Type B pancreatic cell (in vitro differentiated cells): ENCODE results near the gene CIITA. TPM values are rescaled to one million over a fixed set of nuclear protein-coding genes. Genes with fewer than 3 reads are reported as not detected.

ENCODE experiments used
- DNase-seq: peaks from one replicate; pipeline ENCODE4 v3.0.0; 2021; ENCODE audit warnings: mixed read lengths; ENCODE audit not compliant: unreplicated experiment; ENCODE audit errors: extremely low spot score
- H3K27ac Mint-ChIP-seq: 2 replicates; pipeline ENCODE4 v1.8.0; 2021; ENCODE audit warnings: mild to moderate bottlenecking, mixed read lengths
- H3K27me3 Mint-ChIP-seq: 2 replicates; pipeline ENCODE4 v1.8.0; 2021; ENCODE audit warnings: mixed read lengths
- H3K36me3 Mint-ChIP-seq: 2 replicates; pipeline ENCODE4 v1.8.0; 2021; ENCODE audit warnings: mixed read lengths
- H3K4me1 Mint-ChIP-seq: one replicate; pipeline ENCODE4 v1.8.0; 2021; ENCODE audit warnings: mixed read lengths; ENCODE audit not compliant: unreplicated experiment
- H3K4me3 Mint-ChIP-seq: 2 replicates; pipeline ENCODE4 v1.8.0; 2021; ENCODE audit warnings: mild to moderate bottlenecking, mixed read lengths
- H3K9me3 Mint-ChIP-seq: 2 replicates; pipeline ENCODE4 v1.8.0; 2021; ENCODE audit warnings: mixed read lengths
- total RNA-seq: library from RNA; stranded (reverse); gene quantifications from 2 replicates; pipeline ENCODE4 v1.2.1, GENCODE V29; 2021; ENCODE audit warnings: low replicate concordance
- TF ChIP-seq, protein P1 (sequence below): fragments of 200-600 bp; sonication (generic); conservative IDR thresholded peaks from 2 replicates; pipeline ENCODE4 v1.5.0; 2021; ENCODE audit warnings: antibody characterized with exemption, mild to moderate bottlenecking

The CIITA gene
- total RNA-seq, 1 donor from 2014 or later: not detected

DNA sequence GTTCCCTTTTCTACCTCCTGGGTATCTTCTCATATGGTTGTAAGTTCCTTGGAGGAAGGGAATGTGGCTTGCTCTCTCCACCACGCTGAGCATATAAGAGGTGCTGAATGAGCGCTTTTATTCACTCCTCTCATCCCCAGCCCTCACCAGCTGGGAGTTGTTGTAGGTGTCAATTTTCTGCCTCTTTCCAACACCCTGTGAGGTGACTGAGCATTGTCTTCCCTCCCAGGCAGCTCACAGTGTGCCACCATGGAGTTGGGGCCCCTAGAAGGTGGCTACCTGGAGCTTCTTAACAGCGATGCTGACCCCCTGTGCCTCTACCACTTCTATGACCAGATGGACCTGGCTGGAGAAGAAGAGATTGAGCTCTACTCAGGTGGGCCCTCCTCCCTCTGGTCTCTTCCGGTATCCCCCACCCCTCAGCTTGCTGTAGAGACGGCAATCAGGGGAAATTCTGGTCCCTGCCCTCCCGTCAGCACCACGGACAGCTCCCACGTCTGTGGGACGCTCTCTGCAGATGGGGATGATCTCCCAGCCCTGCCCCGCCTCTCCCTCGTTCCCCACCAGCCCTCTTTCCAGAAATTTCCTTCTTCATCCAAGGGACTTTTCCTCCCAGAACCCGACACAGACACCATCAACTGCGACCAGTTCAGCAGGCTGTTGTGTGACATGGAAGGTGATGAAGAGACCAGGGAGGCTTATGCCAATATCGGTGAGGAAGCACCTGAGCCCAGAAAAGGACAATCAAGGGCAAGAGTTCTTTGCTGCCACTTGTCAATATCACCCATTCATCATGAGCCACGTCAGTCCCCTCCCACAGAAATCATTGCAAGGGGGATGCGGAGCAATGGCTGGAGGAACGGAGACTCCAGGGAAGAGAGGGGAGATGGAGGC, 18.3 kb downstream of the CIITA start:
- TF ChIP-seq, protein P1, sequence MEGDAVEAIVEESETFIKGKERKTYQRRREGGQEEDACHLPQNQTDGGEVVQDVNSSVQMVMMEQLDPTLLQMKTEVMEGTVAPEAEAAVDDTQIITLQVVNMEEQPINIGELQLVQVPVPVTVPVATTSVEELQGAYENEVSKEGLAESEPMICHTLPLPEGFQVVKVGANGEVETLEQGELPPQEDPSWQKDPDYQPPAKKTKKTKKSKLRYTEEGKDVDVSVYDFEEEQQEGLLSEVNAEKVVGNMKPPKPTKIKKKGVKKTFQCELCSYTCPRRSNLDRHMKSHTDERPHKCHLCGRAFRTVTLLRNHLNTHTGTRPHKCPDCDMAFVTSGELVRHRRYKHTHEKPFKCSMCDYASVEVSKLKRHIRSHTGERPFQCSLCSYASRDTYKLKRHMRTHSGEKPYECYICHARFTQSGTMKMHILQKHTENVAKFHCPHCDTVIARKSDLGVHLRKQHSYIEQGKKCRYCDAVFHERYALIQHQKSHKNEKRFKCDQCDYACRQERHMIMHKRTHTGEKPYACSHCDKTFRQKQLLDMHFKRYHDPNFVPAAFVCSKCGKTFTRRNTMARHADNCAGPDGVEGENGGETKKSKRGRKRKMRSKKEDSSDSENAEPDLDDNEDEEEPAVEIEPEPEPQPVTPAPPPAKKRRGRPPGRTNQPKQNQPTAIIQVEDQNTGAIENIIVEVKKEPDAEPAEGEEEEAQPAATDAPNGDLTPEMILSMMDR: no peak
- no peaks in the 10 kb centered on the region for H3K4me1 Mint-ChIP-seq
- no peaks in the 10 kb centered on the region for H3K36me3 Mint-ChIP-seq
- no peak overlapping the region for H3K27ac Mint-ChIP-seq
- H3K4me3 Mint-ChIP-seq: no peak overlapping the region
- peaks cover 30% of the 10 kb centered on the region for H3K27me3 Mint-ChIP-seq
- no peak for DNase-seq
- H3K9me3 Mint-ChIP-seq: peaks cover 3% of the 10 kb centered on the region

DNA sequence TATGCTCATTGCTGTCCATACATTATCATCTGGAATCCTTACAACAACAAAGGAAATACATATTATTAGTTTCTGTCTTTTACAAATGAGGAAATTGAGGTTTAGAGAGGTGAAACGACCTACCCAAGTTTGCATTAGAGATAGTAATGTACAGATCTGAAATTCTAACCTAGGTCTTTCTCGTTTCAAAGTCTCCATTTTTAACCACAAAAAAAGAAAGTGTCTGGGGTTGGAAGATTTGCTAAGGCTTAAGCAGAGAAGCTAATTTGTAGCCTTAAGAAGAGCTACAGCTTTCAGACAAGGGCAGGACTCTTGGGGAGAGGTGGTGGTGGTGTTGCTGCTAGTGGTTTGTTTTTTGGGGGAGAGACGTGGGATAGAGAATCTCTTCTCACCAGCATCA, 19.2 kb downstream of the CIITA start:
- H3K27me3 Mint-ChIP-seq: peaks cover 30% of the 10 kb centered on the region
- H3K4me1 Mint-ChIP-seq: no peaks in the 10 kb centered on the region

DNA sequence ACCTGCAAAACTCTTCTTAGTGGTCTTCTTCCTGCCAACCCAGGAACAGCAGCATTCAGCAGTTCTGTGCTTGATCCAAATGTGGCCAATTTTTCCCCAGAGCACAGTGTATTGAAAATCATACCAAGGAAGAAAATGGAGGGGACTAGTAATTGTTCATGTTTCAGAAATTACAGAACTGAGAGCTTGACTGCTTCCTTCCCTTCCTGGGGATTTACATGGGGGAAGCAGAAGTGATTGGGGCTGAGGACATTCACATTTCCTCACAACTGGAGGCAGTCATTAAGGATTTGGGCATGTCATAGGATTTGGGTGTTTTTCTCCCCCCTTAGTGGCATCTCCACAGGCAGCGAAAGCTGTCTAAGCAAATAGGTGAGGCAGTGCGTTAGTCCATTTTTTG, 19.7 kb downstream of the CIITA start:
- Mint-ChIP-seq H3K9me3 (peaks cover 3% of the 10 kb centered on the region), H3K4me3 (no peak overlapping the region), H3K27me3 (peaks cover 30% of the 10 kb centered on the region), H3K36me3 (no peaks in the 10 kb centered on the region), H3K27ac (no peak overlapping the region), H3K4me1 (no peaks in the 10 kb centered on the region)
- TF ChIP-seq, protein P1: no peak
- DNase-seq: no peak

More for the DNA sequence above, 19.2 kb downstream of the CIITA start:
- Mint-ChIP-seq H3K36me3 (no peaks in the 10 kb centered on the region), H3K4me3 (no peak overlapping the region), H3K9me3 (peaks cover 3% of the 10 kb centered on the region), H3K27ac (no peak overlapping the region)
- DNase-seq: no peak
- TF ChIP-seq, protein P1: no peak

DNA sequence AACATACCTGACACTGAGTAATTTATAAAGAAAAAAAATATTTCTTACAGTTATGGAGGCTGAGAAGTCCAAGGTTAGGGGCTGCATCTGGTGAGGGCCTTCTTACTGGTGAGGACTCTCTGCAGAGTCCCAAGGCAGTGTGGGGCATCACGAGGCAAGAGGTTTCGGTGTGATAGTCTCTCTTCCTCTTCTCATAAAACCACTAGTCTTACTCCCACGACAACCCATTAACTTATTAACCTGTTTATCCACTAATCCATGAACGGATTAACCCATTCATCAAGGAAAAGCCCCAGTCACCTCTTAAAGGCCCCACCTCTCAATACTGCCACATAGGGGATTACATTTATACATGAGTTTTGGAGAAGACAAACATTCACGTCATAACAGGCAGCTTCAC, 20.1 kb downstream of the CIITA start:
- H3K36me3 Mint-ChIP-seq: no peaks in the 10 kb centered on the region
- H3K27ac Mint-ChIP-seq: no peak overlapping the region
- H3K4me3 Mint-ChIP-seq: no peak overlapping the region
- H3K4me1 Mint-ChIP-seq: no peaks in the 10 kb centered on the region
- DNase-seq: no peak
- peaks cover 30% of the 10 kb centered on the region for H3K27me3 Mint-ChIP-seq
- TF ChIP-seq, protein P1: no peak
- peaks cover 3% of the 10 kb centered on the region for H3K9me3 Mint-ChIP-seq

DNA sequence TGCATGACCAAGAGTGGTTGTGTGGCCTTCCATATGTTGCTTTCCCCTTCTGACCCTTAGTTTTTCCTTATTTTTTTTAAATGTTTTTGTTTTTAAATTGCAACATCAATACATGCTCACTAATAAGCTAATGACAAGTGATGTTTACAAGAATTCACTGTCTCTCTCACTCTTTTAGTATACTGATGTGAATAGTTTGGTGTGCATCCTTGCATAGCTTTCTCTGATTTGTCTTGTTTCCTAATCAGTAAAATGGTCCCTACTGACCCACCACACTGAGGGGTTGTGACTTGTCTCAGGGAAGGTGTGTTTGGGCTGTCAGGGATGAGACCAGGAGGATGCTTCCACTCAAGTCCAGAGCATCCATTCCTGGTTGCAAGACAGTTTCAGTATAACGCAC, 26.0 kb downstream of the CIITA start:
- DNase-seq: no peak
- Mint-ChIP-seq H3K27ac (no peak overlapping the region), H3K4me3 (no peak overlapping the region), H3K4me1 (no peaks in the 10 kb centered on the region), H3K9me3 (no peaks in the 10 kb centered on the region), H3K27me3 (peaks cover 10% of the 10 kb centered on the region), H3K36me3 (no peaks in the 10 kb centered on the region)
- TF ChIP-seq, protein P1: no peak
